K562 (cell line): ENCODE measurements around the gene PRKCB. TPM values are rescaled to one million over a fixed set of nuclear protein-coding genes. Genes with fewer than 3 reads are reported as not detected.

Experiments
- ATAC-seq: fragments of 200-7000 bp; cut with Tn5 transposase; 3 replicates; pipeline ENCODE4 v1.9.1; 2020; ENCODE audit warnings: moderate library complexity
- BruUV-seq: library from RNA; stranded (reverse); fragments of 400-500 nt; replicated peaks from 2 replicates; lab custom pipeline; 2021; lab: Mats Ljungman, UMichigan
- CTCF ChIA-PET: fragments of 300-600 bp; formaldehyde crosslinking; extraction: SDS; loops from one replicate; lab custom pipeline; 2021; ENCODE audit warnings: low intra/inter-chr PET ratio; lab: Yijun Ruan, JAX
- POLR2A ChIA-PET: fragments of 300-600, 350-650 bp; sonication (Branson Sonifier 250); formaldehyde crosslinking; extraction: SDS; loops from one replicate; lab custom pipeline; 2021; ENCODE audit warnings: antibody characterized with exemption, inconsistent platforms; lab: Yijun Ruan, JAX
- DNase-seq, 4 experiments: peaks; one replicate each; pipeline versions ENCODE4 v3.0.0 to v3.0.0-alpha.2; 2011 to 2018; ENCODE audit warnings: low spot score in 3 of 4, mixed read lengths in 3 of 4; ENCODE audit errors: extremely low read depth in 1 of 4
- FAIRE-seq: peaks from 2 replicates; lab custom pipeline; 2011; peaks lifted over from hg19 to GRCh38; lab: Jason Lieb, UNC
- H2AFZ ChIP-seq: 2 replicates; pipeline ENCODE4 v1.6.0; 2011; ENCODE audit warnings: low read depth, low read length, control low read depth, inconsistent platforms
- H3K27ac ChIP-seq: fragments of 200-600 bp; 3 replicates; pipeline ENCODE4 v1.8.0; 2011; ENCODE audit warnings: low read depth, mild to moderate bottlenecking, control low read depth, inconsistent platforms, low read length, moderate library complexity, mixed read lengths; ENCODE audit errors: extremely low read depth
- H3K27me3 ChIP-seq, 2 experiments: fragments of 300-600 bp in 1 of 2; 2 replicates in 1 of 2; 3 replicates in 1 of 2; pipeline versions ENCODE4 v1.6.0 to v1.8.0; 2011; ENCODE audit warnings: inconsistent platforms in 2 of 2, low read length in 2 of 2, mild to moderate bottlenecking in 1 of 2, mixed read lengths in 1 of 2, moderate library complexity in 1 of 2; ENCODE audit not compliant: control insufficient read depth in 2 of 2, insufficient read depth in 2 of 2
- H3K36me3 ChIP-seq: fragments of 300-600 bp; 3 replicates; pipeline ENCODE4 v1.8.0; 2011; ENCODE audit warnings: mild to moderate bottlenecking, low read length, inconsistent platforms; ENCODE audit not compliant: control insufficient read depth, insufficient read depth
- H3K4me1 ChIP-seq, 2 experiments: fragments of 200-600 bp in 1 of 2; replicated peaks in 1 of 2; 2 replicates in 1 of 2; 3 replicates in 1 of 2; pipeline versions ENCODE4 v1.5.1 to v1.8.0; 2011; ENCODE audit warnings: inconsistent platforms in 2 of 2, low read length in 2 of 2, mild to moderate bottlenecking in 1 of 2, mixed read lengths in 1 of 2, moderate library complexity in 1 of 2; ENCODE audit not compliant: control insufficient read depth in 2 of 2, insufficient read depth in 2 of 2
- H3K4me2 ChIP-seq: 2 replicates; pipeline ENCODE4 v1.6.1; 2011; ENCODE audit warnings: low read length, control low read depth, inconsistent platforms, mixed read lengths; ENCODE audit not compliant: insufficient read depth
- H3K4me3 ChIP-seq: fragments of 200-600 bp; sonication (generic), shearing (Covaris generic); 2 replicates; pipeline ENCODE4 v1.5.1; 2016; ENCODE audit warnings: control low read depth, inconsistent platforms
- H3K79me2 ChIP-seq: fragments of 200-600 bp; 3 replicates; pipeline ENCODE4 v1.8.0; 2011; ENCODE audit warnings: low read length, inconsistent platforms; ENCODE audit not compliant: control insufficient read depth, insufficient read depth
- H3K9ac ChIP-seq, 2 experiments: 2 replicates each; pipeline versions ENCODE4 v1.6.0 to v1.6.1; 2011; ENCODE audit warnings: low read depth in 2 of 2, low read length in 2 of 2, control low read depth in 1 of 2, inconsistent platforms in 1 of 2, mild to moderate bottlenecking in 1 of 2, mixed read lengths in 1 of 2; ENCODE audit not compliant: insufficient read depth in 1 of 2
- H3K9me1 ChIP-seq: one replicate; pipeline ENCODE4 v1.6.0; 2011; ENCODE audit warnings: inconsistent platforms, mild to moderate bottlenecking, low read length, moderate library complexity; ENCODE audit not compliant: control insufficient read depth, insufficient read depth
- H3K9me3 ChIP-seq: replicated peaks from 2 replicates; pipeline ENCODE4 v1.5.1; 2011; ENCODE audit warnings: low read depth, low read length, inconsistent platforms; ENCODE audit not compliant: control insufficient read depth, insufficient read depth
- H4K20me1 ChIP-seq: replicated peaks from 2 replicates; pipeline ENCODE4 v1.6.1; 2011; ENCODE audit warnings: low read length, inconsistent platforms, mixed read lengths; ENCODE audit not compliant: control insufficient read depth, insufficient read depth
- ARID3B ChIP-seq: fragments of 250-450 bp; sonication (Bioruptor Pico); IDR thresholded peaks from 2 replicates; pipeline ENCODE4 v1.4.0; 2020; ENCODE audit warnings: borderline replicate concordance
- CEBPG ChIP-seq, 3 experiments: fragments of 200-800 bp in 1 of 3; sonication (Bioruptor generic) in 1 of 3; sonication (generic) in 1 of 3; formaldehyde crosslinking in 1 of 3; IDR thresholded peaks in 2 of 3; conservative IDR thresholded peaks in 1 of 3; 2 replicates each; pipeline versions ENCODE4 v1.6.1 to v1.8.0; 2016 to 2022; ENCODE audit warnings: missing compliant biosample characterization in 2 of 3, missing genetic modification characterization in 2 of 3, mild to moderate bottlenecking in 1 of 3, missing genetic modification reagents in 1 of 3
- CGGBP1 ChIP-seq: fragments of 250-450 bp; sonication (Bioruptor Pico); IDR thresholded peaks from 2 replicates; pipeline ENCODE4 v1.9.0; 2021; ENCODE audit warnings: mild to moderate bottlenecking
- GATAD2A ChIP-seq: fragments of 450-650 bp; IDR thresholded peaks from 2 replicates; pipeline ENCODE4 v1.6.1; 2017
- NCOR1 ChIP-seq: fragments of 450-650 bp; IDR thresholded peaks from 2 replicates; pipeline ENCODE4 v1.6.1; 2016; ENCODE audit warnings: mild to moderate bottlenecking, moderate library complexity
- NFE2L1 ChIP-seq: fragments of 450-650 bp; IDR thresholded peaks from 2 replicates; pipeline ENCODE4 v1.6.1; 2016; ENCODE audit warnings: missing genetic modification characterization, low read depth, mild to moderate bottlenecking, missing compliant biosample characterization, moderate library complexity, borderline replicate concordance
- PHB2 ChIP-seq: fragments of 450-650 bp; IDR thresholded peaks from 2 replicates; pipeline ENCODE4 v1.6.1; 2017; ENCODE audit warnings: low read depth
- RBM25 ChIP-seq: fragments of 200-400 bp; formaldehyde crosslinking; IDR thresholded peaks from 2 replicates; pipeline ENCODE4 v1.6.1; 2018; ENCODE audit warnings: low read length, low read depth, moderate library complexity; ENCODE audit not compliant: severe bottlenecking
- SREBF2 ChIP-seq: sonication (generic); formaldehyde crosslinking; IDR thresholded peaks from 2 replicates; pipeline ENCODE4 v1.4.0; 2020; ENCODE audit warnings: mild to moderate bottlenecking, missing genetic modification reagents
- ZBTB11 ChIP-seq, 3 experiments: fragments of 200-800 bp in 1 of 3; fragments of 250-450 bp in 1 of 3; fragments of 450-650 bp in 1 of 3; sonication (Bioruptor Pico) in 1 of 3; sonication (Bioruptor generic) in 1 of 3; formaldehyde crosslinking in 1 of 3; IDR thresholded peaks; 2 replicates each; pipeline versions ENCODE4 v1.6.1 to v1.8.0; 2016 to 2022; ENCODE audit warnings: mild to moderate bottlenecking in 2 of 3, missing genetic modification characterization in 2 of 3, missing compliant biosample characterization in 1 of 3, moderate library complexity in 1 of 3
- WGBS: fragments of 100-300 bp; shearing (Covaris generic); methylation state at CpG from one replicate; pipeline ENCODE4 v1.1.6; 2016; ENCODE audit warnings: low coverage, mixed read lengths; ENCODE audit not compliant: insufficient coverage; ENCODE audit errors: missing lambda C conversion rate; 5-methylcytosine and 5-hydroxymethylcytosine counted together
- in situ Hi-C: fragments of 300-500 bp; cut with MboI; formaldehyde crosslinking; loops from 4 replicates; pipeline ENCODE4 v1.15.0; 2018; ENCODE audit warnings: inconsistent platforms, mixed read lengths
- intact Hi-C: fragments of 100-400 bp; cut with micrococcal nuclease; formaldehyde crosslinking; loops from 2 replicates; pipeline ENCODE4 v1.14.2; 2022
- polyA plus RNA-seq, 8 experiments: library from polyadenylated mRNA; depleted of rRNA in 4 of 8; stranded (reverse) in 5 of 8; unstranded in 3 of 8; fragments of >200 nt; fragmentation: Nextera tagmentation in 2 of 8; fragmentation: Illumina TruSeq in 1 of 8; extraction: Ambion mirVana in 2 of 8; extraction: Trizol in 1 of 8; gene quantifications; 2 replicates each; pipeline versions ENCODE4 v1.2.1 to v1.2.3, GENCODE V29; 2011 to 2014; ENCODE audit warnings: inconsistent platforms in 1 of 8, missing spikeins in 1 of 8
- total RNA-seq, 7 experiments: library from RNA; depleted of rRNA in 6 of 7; stranded (reverse); fragments of >200 nt in 6 of 7; fragmentation: Illumina TruSeq in 2 of 7; extraction: Trizol in 2 of 7; gene quantifications; 2 replicates each; pipeline versions ENCODE4 v1.2.1 to v1.2.3, GENCODE V29; 2011 to 2021; ENCODE audit warnings: low replicate concordance in 1 of 7
- TF ChIP-seq, protein P1 (sequence below), 2 experiments: fragments of 250-450 bp in 1 of 2; fragments of 450-650 bp in 1 of 2; sonication (Bioruptor Pico) in 1 of 2; IDR thresholded peaks; 2 replicates each; pipeline versions ENCODE4 v1.6.1 to v1.8.0; 2016 to 2021; ENCODE audit warnings: mild to moderate bottlenecking in 2 of 2, moderate library complexity in 2 of 2, missing compliant biosample characterization in 1 of 2, missing genetic modification characterization in 1 of 2
- TF ChIP-seq, protein P2 (sequence below): fragments of 450-650 bp; formaldehyde crosslinking; IDR thresholded peaks from 2 replicates; pipeline ENCODE4 v1.4.0; 2020; ENCODE audit warnings: mild to moderate bottlenecking, moderate library complexity

The PRKCB gene
- total and polyA plus RNA-seq, 9 of the 15 experiments (the other 6 are each of a cell fraction or from before 2014, with no cell fraction given) = 49.9 to 276 (median 148) TPM

GRCh38 chr16:23965137-23965733 is 129.5 kb downstream of the PRKCB start:
- no peak overlapping the region for H2AFZ ChIP-seq
- peaks cover 0 to 19% of the 10 kb centered on the region in 2 experiments; a peak in 4 of 5 replicates for H3K4me1 ChIP-seq
- no peak overlapping the region for H3K27ac ChIP-seq
- H3K4me2 ChIP-seq = no peak overlapping the region
- H3K9me1 ChIP-seq = no peaks in the 10 kb centered on the region
- FAIRE-seq (no peak), ATAC-seq (no peak), DNase-seq (no peak)
- H3K9me3 ChIP-seq = no peaks in the 10 kb centered on the region
- H3K36me3 ChIP-seq = peaks cover 84% of the 10 kb centered on the region
- ChIA-PET CTCF (no interaction called here), POLR2A (interaction anchor here (1.2 to 6.0 kb wide), 5 partner anchors 8 to 64 kb away, joined by 3 to 33 read pairs (median 5); no protein-coding TSS in a partner anchor)
- H3K9ac ChIP-seq = no peak overlapping the region
- 0 out of 2 replicates have a peak, but pooled peaks cover 24% of the 10 kb centered on the region for H4K20me1 ChIP-seq
- BruUV-seq = no TSS peak
- 86% methylated on average over 6 of the region's 6 CpGs for WGBS
- peaks cover 99% of the 10 kb centered on the region for H3K79me2 ChIP-seq
- intact Hi-C loops (no loop called here), in situ Hi-C loops (no loop called here)
- H3K27me3 ChIP-seq = no peaks in the 10 kb centered on the region
- no peak overlapping the region for H3K4me3 ChIP-seq
- no peak for TF ChIP-seq CGGBP1 (CRISPR knock-in tag)
- no peak for TF ChIP-seq PHB2
- TF ChIP-seq RBM25 = peak; percentile 38
- TF ChIP-seq, protein P1, sequence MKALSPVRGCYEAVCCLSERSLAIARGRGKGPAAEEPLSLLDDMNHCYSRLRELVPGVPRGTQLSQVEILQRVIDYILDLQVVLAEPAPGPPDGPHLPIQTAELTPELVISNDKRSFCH (CRISPR knock-in tag; IDR thresholded peaks at IDR 0.05) = no peak
- TF ChIP-seq, protein P1 (tag; IDR thresholded peaks at IDR 0.05) = no peak
- TF ChIP-seq ZBTB11 (CRISPR knock-in tag; IDR thresholded peaks at IDR 0.05) = no peak
- no peak for TF ChIP-seq SREBF2 (CRISPR knock-in tag)
- no peak for TF ChIP-seq ARID3B (CRISPR knock-in tag)
- no peak for TF ChIP-seq NCOR1
- no peak for TF ChIP-seq CEBPG (CRISPR knock-in tag; IDR thresholded peaks at IDR 0.05)
- peak; percentile 39 to 58 for TF ChIP-seq CEBPG (tag; conservative IDR thresholded peaks at IDR 0.05 in 1 of 2, IDR thresholded peaks at IDR 0.05 in 1 of 2)
- peak; percentile 45; the same call in 1 of the 2 replicates for TF ChIP-seq GATAD2A
- TF ChIP-seq, protein P2, sequence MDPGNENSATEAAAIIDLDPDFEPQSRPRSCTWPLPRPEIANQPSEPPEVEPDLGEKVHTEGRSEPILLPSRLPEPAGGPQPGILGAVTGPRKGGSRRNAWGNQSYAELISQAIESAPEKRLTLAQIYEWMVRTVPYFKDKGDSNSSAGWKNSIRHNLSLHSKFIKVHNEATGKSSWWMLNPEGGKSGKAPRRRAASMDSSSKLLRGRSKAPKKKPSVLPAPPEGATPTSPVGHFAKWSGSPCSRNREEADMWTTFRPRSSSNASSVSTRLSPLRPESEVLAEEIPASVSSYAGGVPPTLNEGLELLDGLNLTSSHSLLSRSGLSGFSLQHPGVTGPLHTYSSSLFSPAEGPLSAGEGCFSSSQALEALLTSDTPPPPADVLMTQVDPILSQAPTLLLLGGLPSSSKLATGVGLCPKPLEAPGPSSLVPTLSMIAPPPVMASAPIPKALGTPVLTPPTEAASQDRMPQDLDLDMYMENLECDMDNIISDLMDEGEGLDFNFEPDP = no peak
- TF ChIP-seq NFE2L1 (tag) = no peak
